HG03571 (cell line): ENCODE data around the gene L3MBTL4.

ENCODE experiments used
- ATAC-seq: cut with Tn5 transposase; IDR thresholded peaks from one replicate; pipeline ENCODE4 v1.9.1; 2021; ENCODE audit not compliant: unreplicated experiment

The L3MBTL4 gene

GRCh38 chr18:6255886-6256285, 158.8 kb downstream of the L3MBTL4 start:
- ATAC-seq = no peak

DNA sequence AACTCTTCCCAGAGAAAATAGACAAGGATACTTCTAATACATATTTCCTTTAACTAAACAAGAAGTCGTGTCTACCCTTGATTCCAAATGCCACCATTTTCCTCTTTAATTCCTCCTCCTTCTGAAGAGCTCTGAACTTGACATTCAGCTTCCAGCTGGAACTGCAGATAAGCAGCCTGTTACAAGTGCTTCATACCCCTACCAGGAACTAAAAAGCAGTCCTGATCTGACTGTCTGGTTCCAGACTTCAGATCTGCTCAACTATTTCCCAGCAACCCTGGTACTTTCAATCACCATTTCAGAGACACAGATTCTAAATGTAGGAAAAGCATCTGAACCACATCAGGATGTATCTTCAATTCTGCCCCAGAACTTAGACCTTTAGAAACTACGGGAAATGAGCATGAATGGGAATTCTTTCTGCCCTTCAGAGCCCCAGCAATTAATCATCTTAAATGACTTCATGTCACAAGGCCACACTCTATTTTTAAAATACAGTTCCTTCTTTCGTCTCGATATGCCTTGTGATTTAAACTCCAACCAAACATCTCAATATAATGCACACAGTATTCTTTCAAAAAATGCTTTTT, 159.5 kb downstream of the L3MBTL4 start:
- no peak for ATAC-seq

- no peak for ATAC-seq
Measured at GRCh38 chr18:6254456-6254855, 160.3 kb downstream of the L3MBTL4 start.

GRCh38 chr18:6251084-6251483, 163.6 kb downstream of the L3MBTL4 start:
- no peak for ATAC-seq

DNA sequence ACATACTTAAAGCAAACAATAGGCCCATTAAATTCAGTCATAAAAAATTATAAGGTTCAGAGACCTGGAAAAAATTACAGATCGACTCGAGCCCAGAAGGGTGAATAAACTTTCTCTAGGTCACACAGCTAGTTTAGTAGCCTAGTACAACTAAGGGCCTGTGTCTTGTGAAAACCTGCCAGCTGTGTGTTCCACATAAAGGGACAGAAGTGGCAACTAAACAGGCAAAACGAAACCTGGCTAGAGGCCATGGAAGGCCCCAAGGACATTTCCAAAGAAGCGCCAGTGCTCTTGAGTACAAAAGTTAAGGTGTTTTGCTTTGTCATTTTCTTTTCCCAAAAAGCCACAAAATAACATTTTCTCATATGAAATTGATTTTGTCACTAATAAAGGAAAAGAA, 164.9 kb downstream of the L3MBTL4 start:
- no peak for ATAC-seq

GRCh38 chr18:6249170-6249569, 165.5 kb downstream of the L3MBTL4 start:
- ATAC-seq = peak; percentile 81

- ATAC-seq = no peak
Measured at GRCh38 chr18:6248017-6248416, 166.7 kb downstream of the L3MBTL4 start.

DNA sequence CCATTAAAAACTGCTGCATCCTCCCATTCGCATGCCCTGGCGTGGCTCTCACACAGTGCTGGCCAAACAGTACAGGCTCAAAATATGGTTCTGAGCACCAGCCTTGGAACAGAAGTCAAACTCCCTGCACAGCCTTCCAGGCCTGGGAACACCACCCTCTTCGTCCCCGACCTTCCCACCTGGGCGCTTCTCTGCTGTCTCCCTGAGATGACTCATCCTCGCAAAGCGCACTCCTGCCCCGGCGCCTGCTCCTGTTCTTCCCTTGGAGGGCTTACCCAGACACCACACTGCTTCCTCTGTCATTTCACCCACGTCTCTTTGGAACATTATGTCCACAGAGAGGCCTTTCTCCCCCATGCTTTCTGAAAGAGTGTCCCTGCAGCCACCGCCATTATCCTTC, 172.7 kb downstream of the L3MBTL4 start:
- ATAC-seq = no peak

DNA sequence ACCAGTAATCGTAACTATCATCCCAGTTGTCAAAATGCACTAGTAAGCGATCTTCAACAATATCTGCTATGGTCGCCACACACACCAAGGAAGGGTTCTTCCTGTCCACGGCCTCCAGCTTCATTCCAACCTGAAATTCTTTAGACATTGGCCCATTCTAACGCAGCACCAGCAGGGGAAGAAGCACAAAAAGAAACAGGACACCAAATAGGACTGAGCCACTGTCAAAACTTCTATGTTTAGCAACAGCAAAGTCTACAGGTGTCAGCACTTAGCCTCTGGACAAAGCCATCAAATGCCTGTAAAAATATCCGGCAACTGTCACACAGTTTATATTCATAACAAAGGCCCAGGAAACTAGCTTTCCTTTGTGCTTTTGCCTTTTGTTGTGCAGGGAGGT, 175.0 kb downstream of the L3MBTL4 start:
- no peak for ATAC-seq

- ATAC-seq = no peak
Measured at GRCh38 chr18:6236258-6236657, 178.5 kb downstream of the L3MBTL4 start.

GRCh38 chr18:6222271-6222670, 192.4 kb downstream of the L3MBTL4 start:
- no peak for ATAC-seq

- no peak for ATAC-seq
Measured at GRCh38 chr18:6221602-6222014, 193.1 kb downstream of the L3MBTL4 start.

DNA sequence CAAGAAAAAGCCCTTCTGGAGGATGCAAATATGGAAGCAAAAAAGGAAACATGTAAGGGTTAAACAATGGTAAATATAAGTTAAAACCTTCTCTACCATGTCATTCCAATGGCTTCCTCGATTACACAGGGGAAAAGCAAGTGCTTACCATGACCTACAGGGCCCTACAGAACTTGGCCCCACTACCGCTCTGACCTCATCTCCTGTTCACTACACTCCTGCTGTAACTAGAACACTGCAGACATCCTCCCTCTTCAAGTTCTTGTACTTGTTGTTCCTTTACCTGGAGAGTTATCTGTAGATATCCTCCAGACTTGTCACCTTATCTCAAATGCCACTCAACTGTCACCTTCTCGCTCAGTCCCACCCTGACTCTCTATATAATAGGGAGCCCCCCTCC, 194.6 kb downstream of the L3MBTL4 start:
- ATAC-seq = no peak

DNA sequence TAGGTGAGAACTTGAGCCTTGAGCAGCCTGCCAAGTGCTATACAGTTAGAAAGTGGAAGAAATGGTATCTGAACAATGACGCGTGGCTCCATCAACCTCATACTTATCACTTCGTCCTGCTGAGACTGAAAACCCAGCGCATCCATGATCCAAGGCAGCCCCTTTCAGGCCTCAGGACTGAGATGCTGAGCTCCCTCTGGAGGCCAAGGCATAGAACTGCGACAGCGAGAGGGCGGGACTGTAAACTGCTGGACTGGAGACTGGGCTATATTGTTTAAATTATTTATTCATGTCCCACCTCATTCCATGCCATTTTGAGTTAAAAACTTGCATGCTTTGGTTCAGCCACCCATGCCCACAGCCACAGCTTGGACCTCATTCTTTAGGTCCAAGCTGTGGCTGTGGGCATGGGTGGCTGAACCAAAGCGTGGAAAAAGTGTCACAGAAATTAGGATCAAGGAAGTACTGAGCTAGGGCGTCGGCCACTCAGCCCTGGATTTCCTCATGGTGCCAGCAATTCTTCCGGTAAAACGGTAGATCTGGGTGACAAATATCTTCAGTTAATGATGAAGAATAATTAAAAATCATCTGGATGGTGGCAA, 195.5 kb downstream of the L3MBTL4 start:
- no peak for ATAC-seq

DNA sequence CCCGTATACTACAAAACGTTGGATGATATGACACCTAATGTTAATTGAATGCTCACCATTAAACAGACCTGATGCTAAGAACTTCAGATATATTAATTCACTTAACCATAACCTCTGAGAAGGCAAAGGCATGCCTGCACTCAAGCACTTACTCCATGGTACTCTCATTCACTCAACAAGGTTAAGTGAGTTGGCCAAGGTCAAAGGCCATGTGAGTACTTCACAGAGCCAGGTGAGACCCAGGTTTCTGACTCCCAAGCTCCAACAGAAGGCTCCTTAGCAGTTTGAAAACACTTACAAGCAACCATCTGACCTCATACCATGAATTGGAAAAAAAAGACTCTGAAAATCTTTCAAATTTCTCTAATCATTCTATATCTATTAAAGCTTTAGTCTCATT, 198.8 kb downstream of the L3MBTL4 start:
- ATAC-seq = no peak

DNA sequence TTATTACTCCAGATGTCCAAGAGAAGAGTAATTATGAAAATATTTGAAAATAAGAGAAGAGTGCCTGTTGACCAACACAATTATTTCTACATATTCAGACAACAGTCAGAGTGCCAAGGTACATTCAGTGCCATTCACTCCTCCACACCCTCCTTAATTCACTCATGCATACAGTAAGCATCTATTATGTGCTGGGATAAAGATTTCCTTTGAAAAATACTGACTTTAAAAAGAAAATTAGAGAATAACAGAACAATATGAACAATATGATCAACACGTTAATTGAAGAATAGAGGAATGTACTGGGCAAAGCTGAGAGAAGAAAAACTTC, 203.6 kb downstream of the L3MBTL4 start:
- ATAC-seq = no peak

- ATAC-seq = no peak
Measured at GRCh38 chr18:6210349-6211173, 204.2 kb downstream of the L3MBTL4 start.

DNA sequence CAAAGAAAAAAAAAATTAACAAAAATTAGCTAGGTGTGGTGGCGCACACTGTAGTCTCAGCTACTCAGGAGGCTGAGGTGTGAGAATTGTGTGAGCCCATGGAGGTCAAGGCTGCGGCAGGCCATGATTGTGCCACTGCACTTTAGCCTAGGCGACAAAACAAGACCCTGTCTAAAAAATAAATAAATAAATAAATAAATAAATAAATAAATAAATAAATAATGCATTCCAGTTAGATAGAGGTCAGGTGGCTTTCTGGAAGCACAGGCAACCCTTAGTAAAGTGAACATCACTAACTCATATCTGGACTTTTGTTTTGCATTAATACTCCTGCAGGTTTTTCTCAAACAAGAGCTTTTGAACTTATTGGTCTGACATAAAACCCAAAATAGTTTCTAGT, 206.8 kb downstream of the L3MBTL4 start:
- no peak for ATAC-seq

- ATAC-seq = no peak
Measured at GRCh38 chr18:6207116-6207515, 207.6 kb downstream of the L3MBTL4 start.

- ATAC-seq = no peak
Measured at GRCh38 chr18:6205706-6206105, 209.0 kb downstream of the L3MBTL4 start.

DNA sequence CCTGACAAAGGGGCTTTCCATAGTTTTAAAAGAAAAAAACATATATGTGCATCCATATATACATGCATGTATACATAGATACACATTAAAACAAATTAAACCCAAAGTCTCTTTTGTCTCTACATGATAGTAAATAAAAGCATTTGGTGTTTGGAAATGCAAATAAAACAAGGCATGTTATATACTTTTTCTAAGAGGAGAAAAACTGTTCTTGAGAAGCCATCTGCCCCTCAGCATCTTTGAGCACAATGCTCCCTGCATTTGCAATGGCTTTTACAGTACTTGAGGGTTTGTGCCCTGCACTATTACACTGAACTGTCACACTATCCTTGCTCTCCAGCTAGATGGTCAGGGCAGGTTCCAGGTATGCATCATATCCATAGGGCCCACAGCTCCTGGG, 210.2 kb downstream of the L3MBTL4 start:
- no peak for ATAC-seq

- ATAC-seq = no peak
Measured at GRCh38 chr18:6203791-6204190, 210.9 kb downstream of the L3MBTL4 start.
